Activated T-helper 17 cell treated with anti-CD3 and anti-CD28 coated beads, Interleukin-2, amount 50 U/mL, for 72 hours (primary cell): ENCODE measurements around the gene POTEC. TPM values are rescaled to one million over a fixed set of nuclear protein-coding genes. Genes with fewer than 3 reads are reported as not detected.
"Not testable (repeated sequence)": the region's sequence is repeated elsewhere in the genome, so short reads cannot be mapped to it uniquely, and the experiment has no call there.

Experiments
- ATAC-seq: fragments of 150-1000 bp; cut with Tn5 transposase; replicated peaks from 2 replicates; pipeline ENCODE4 v1.10.0; 2021; ENCODE audit warnings: mild to moderate bottlenecking, moderate library complexity
- H3K27ac Mint-ChIP-seq: one replicate; pipeline ENCODE4 v1.8.0; 2022; ENCODE audit warnings: mixed read lengths
- H3K27me3 Mint-ChIP-seq: one replicate; pipeline ENCODE4 v1.8.0; 2022; ENCODE audit warnings: mixed read lengths
- H3K36me3 Mint-ChIP-seq: one replicate; pipeline ENCODE4 v1.8.0; 2022; ENCODE audit warnings: low read depth, mild to moderate bottlenecking, mixed read lengths
- H3K4me1 Mint-ChIP-seq: one replicate; pipeline ENCODE4 v1.8.0; 2022; ENCODE audit warnings: mixed read lengths
- H3K4me3 Mint-ChIP-seq: one replicate; pipeline ENCODE4 v1.8.0; 2022; ENCODE audit warnings: mild to moderate bottlenecking, mixed read lengths
- H3K9me3 Mint-ChIP-seq: one replicate; pipeline ENCODE4 v1.8.0; 2022; ENCODE audit warnings: mixed read lengths
- total RNA-seq, 2 donors: library from RNA; stranded (reverse); gene quantifications; one replicate each; pipeline ENCODE4 v1.2.3, GENCODE V29; 2022

Gene POTEC
- total RNA-seq, 2 donors from 2014 or later: 0.04 TPM; not detected in 1

- not testable (repeated sequence) for H3K4me1 Mint-ChIP-seq, H3K4me3 Mint-ChIP-seq, H3K9me3 Mint-ChIP-seq, H3K36me3 Mint-ChIP-seq, H3K27ac Mint-ChIP-seq, ATAC-seq, H3K27me3 Mint-ChIP-seq
These were observed 70.0 kb downstream of the POTEC start for GRCh38 chr18:14473250-14474006.

GRCh38 chr18:14471286-14471685 lies 72.1 kb downstream of the POTEC start:
- H3K36me3 Mint-ChIP-seq, H3K27ac Mint-ChIP-seq, H3K4me3 Mint-ChIP-seq, H3K4me1 Mint-ChIP-seq, H3K9me3 Mint-ChIP-seq, ATAC-seq: not testable (repeated sequence)
- H3K27me3 Mint-ChIP-seq: peaks cover 11% of the 10 kb centered on the region

- H3K27ac Mint-ChIP-seq, H3K4me1 Mint-ChIP-seq, ATAC-seq, H3K9me3 Mint-ChIP-seq, H3K4me3 Mint-ChIP-seq, H3K36me3 Mint-ChIP-seq: not testable (repeated sequence)
- peaks cover 11% of the 10 kb centered on the region for H3K27me3 Mint-ChIP-seq
These were observed 73.0 kb downstream of the POTEC start for GRCh38 chr18:14470446-14470845.

- ATAC-seq, H3K36me3 Mint-ChIP-seq, H3K9me3 Mint-ChIP-seq, H3K27ac Mint-ChIP-seq, H3K4me3 Mint-ChIP-seq, H3K4me1 Mint-ChIP-seq: not testable (repeated sequence)
- H3K27me3 Mint-ChIP-seq: peaks cover 11% of the 10 kb centered on the region
These were observed 73.4 kb downstream of the POTEC start for GRCh38 chr18:14470046-14470445.

GRCh38 chr18:14465989-14466388 lies 77.4 kb downstream of the POTEC start:
- ATAC-seq, H3K36me3 Mint-ChIP-seq: not testable (repeated sequence)

More at GRCh38 chr18:14465989-14466388, 77.4 kb downstream of the POTEC start:
- H3K4me1 Mint-ChIP-seq, H3K9me3 Mint-ChIP-seq, H3K27ac Mint-ChIP-seq, H3K4me3 Mint-ChIP-seq: not testable (repeated sequence)
- H3K27me3 Mint-ChIP-seq: peaks cover 11% of the 10 kb centered on the region

Other genes starting within 250 kb of the POTEC start
- not detected for gene ANKRD30B, start 204.6 kb upstream of the POTEC start, total RNA-seq